HG03571 (cell line): ENCODE results near the gene SLC2A13.
"Not testable (repeated sequence)": the region's sequence is repeated elsewhere in the genome, so short reads cannot be mapped to it uniquely, and the experiment has no call there.

Experiments used
- ATAC-seq: cut with Tn5 transposase; IDR thresholded peaks from one replicate; pipeline ENCODE4 v1.9.1; 2021; ENCODE audit not compliant: unreplicated experiment

Gene SLC2A13

GRCh38 chr12:39773266-39773665, 332.6 kb downstream of the SLC2A13 start:
- ATAC-seq, result no peak

GRCh38 chr12:39772821-39773259, 333.0 kb downstream of the SLC2A13 start:
- no peak for ATAC-seq

- ATAC-seq, result no peak
Measured at GRCh38 chr12:39771456-39771855, 334.4 kb downstream of the SLC2A13 start.

GRCh38 chr12:39764944-39765560, 340.8 kb downstream of the SLC2A13 start:
- ATAC-seq, result peak; percentile 59

- no peak for ATAC-seq
Measured at GRCh38 chr12:39763890-39764169, 342.1 kb downstream of the SLC2A13 start.

- ATAC-seq, result no peak
Measured at GRCh38 chr12:39763071-39763889, 342.6 kb downstream of the SLC2A13 start.

- ATAC-seq, result no peak
Measured at GRCh38 chr12:39755478-39755877, 350.4 kb downstream of the SLC2A13 start.

GRCh38 chr12:39752482-39753137, 353.3 kb downstream of the SLC2A13 start:
- no peak for ATAC-seq

- not testable (repeated sequence) for ATAC-seq
Measured at GRCh38 chr12:39746151-39746550, 359.7 kb downstream of the SLC2A13 start.

- no peak for ATAC-seq
Measured at GRCh38 chr12:39743655-39744054, 362.2 kb downstream of the SLC2A13 start.

GRCh38 chr12:39736406-39736805, 369.5 kb downstream of the SLC2A13 start:
- ATAC-seq, result no peak

- no peak for ATAC-seq
Measured at GRCh38 chr12:39723831-39724230, 382.1 kb downstream of the SLC2A13 start.

- ATAC-seq, result no peak
Measured at GRCh38 chr12:39722504-39722903, 383.4 kb downstream of the SLC2A13 start.

GRCh38 chr12:39713552-39713951, 392.3 kb downstream of the SLC2A13 start:
- no peak for ATAC-seq

GRCh38 chr12:39712334-39712733, 393.5 kb downstream of the SLC2A13 start:
- ATAC-seq, result no peak
